Vagina (tissue), 2 donors: Measurements from ENCODE around the gene VPS45. TPM values are rescaled to one million over a fixed set of nuclear protein-coding genes. Genes with fewer than 3 reads are reported as not detected.

Source experiments
- DNase-seq, 2 donors: peaks; one replicate each; pipeline ENCODE4 v3.0.0-alpha.2; 2017; ENCODE audit errors: extremely low spot score in 2 of 2
- H3K27ac ChIP-seq: fragments of 200-600 bp; sonication (generic); one replicate; pipeline ENCODE4 v1.5.1; 2019
- H3K27me3 ChIP-seq: fragments of 200-600 bp; sonication (generic); one replicate; pipeline ENCODE4 v1.5.1; 2019
- H3K36me3 ChIP-seq, 2 donors: fragments of 200-600 bp; sonication (generic); one replicate each; pipeline ENCODE4 v1.5.1; 2017 to 2019
- H3K4me1 ChIP-seq: fragments of 200-600 bp; sonication (generic); one replicate; pipeline ENCODE4 v1.5.1; 2019
- H3K4me3 ChIP-seq, 2 donors: fragments of 200-600 bp; sonication (generic); 1 replicate in 1 of 2; 2 replicates in 1 of 2; pipeline ENCODE4 v1.5.1; 2016 to 2019
- H3K9me3 ChIP-seq: fragments of 200-600 bp; sonication (generic); one replicate; pipeline ENCODE4 v1.5.1; 2019
- CTCF ChIP-seq, 3 experiments: fragments of 450-650 bp in 2 of 3; fragments of 200-600 bp in 1 of 3; sonication (generic) in 1 of 3; IDR thresholded peaks; one replicate each; pipeline ENCODE4 v1.5.1; 2017 to 2019; ENCODE audit warnings: antibody characterized with exemption in 3 of 3, mild to moderate bottlenecking in 2 of 3, moderate library complexity in 2 of 3
- POLR2A ChIP-seq, 2 donors: fragments of 450-650 bp; IDR thresholded peaks; one replicate each; pipeline ENCODE4 v1.6.1; 2017; ENCODE audit warnings: antibody characterized with exemption in 2 of 2, mild to moderate bottlenecking in 2 of 2, moderate library complexity in 2 of 2
- POLR2AphosphoS5 ChIP-seq, 2 donors: sonication (generic); formaldehyde crosslinking; IDR thresholded peaks; one replicate each; pipeline ENCODE4 v1.9.0; 2017; ENCODE audit warnings: antibody characterized with exemption in 2 of 2, mild to moderate bottlenecking in 2 of 2, low read depth in 1 of 2; ENCODE audit not compliant: insufficient read depth in 1 of 2
- intact Hi-C: fragments of 100-400 bp; cut with DNase I; formaldehyde crosslinking; loops from one replicate; pipeline ENCODE4 v1.15.1; 2023
- total RNA-seq: library from RNA; depleted of rRNA; stranded (reverse); fragments of >200 nt; gene quantifications from one replicate; pipeline ENCODE4 v1.2.3, GENCODE V29; 2016

Gene VPS45
- total RNA-seq, 1 donor from 2014 or later = 32.2 TPM

- Histone ChIP-seq H3K4me3 (no peak overlapping the region), H3K4me1 (peaks cover 33% of the 10 kb centered on the region), H3K27ac (peak overlapping the region; percentile 95), H3K27me3 (no peaks in the 10 kb centered on the region), H3K36me3 (no peaks in the 10 kb centered on the region), H3K9me3 (no peaks in the 10 kb centered on the region)
- no peak for DNase-seq
- intact Hi-C loops = loop anchor here (5.0 to 10.0 kb wide), 2 partner anchors 97 to 200 kb away; partner anchors contain the start of gene VPS45
- TF ChIP-seq CTCF (IDR thresholded peaks at IDR 0.05) = no peak
- no peak for TF ChIP-seq POLR2A (IDR thresholded peaks at IDR 0.05)
- no peak for TF ChIP-seq POLR2AphosphoS5 (IDR thresholded peaks at IDR 0.05; ENCODE audit: insufficient read depth in 1 of 2, low read depth in 1 of 2)
These were observed 97.2 kb downstream of the VPS45 start for GRCh38 chr1:150164779-150165178.

DNA sequence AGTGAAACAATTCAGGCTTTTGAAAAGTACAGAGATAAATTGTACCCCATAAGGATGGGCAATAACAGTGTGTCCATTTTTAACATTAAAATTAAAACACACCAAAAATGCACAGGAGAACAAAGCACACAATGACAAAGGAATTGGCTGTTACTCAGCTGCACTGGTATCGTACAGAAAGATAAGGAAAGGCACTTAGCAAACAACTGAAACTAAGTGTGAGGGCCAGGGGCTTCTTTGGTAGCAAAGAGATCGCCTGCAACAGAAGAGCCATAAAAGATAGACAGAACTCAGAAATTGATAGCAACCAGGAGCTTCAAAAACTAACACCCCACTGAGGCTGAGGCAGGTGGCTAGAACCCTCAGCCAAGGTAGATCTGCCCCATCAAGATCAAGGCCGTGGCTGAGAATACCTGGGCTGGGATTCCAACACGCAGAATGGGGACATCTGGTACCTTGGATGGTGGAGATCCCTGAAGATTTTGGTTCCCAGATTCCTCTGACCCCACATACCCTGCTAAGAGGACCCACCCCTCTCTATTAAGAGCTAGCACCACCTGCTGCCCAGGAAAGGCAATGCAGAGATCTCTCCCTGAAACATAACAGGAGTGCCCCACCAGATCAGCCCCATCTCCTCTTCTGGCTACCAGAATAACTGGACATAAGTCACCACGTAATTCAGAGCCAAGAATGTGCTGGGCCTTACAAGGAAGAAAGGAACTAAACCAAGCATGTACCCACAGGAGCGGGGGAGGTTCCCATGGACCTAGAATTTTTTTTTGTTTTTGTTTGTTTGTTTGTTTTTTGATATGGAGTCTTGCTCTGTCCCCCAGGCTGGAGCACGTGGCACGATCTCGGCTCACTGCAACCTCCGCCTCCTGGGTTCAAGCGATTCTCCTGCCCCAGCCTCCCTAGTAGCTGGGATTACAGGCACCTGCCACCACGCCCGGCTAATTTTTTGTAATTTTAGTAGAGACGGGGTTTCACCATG lies 98.3 kb downstream of the VPS45 start:
- TF ChIP-seq CTCF (IDR thresholded peaks at IDR 0.05) = no peak
- no peak for TF ChIP-seq POLR2A (IDR thresholded peaks at IDR 0.05)
- Histone ChIP-seq H3K36me3 (no peaks in the 10 kb centered on the region), H3K4me3 (no peak overlapping the region), H3K27ac (no peak overlapping the region), H3K9me3 (no peaks in the 10 kb centered on the region), H3K4me1 (peaks cover 27% of the 10 kb centered on the region), H3K27me3 (no peaks in the 10 kb centered on the region)
- DNase-seq = no peak
- intact Hi-C loops = loop anchor here (5.0 to 10.0 kb wide), 2 partner anchors 99 to 201 kb away; partner anchors contain the start of gene VPS45

DNA sequence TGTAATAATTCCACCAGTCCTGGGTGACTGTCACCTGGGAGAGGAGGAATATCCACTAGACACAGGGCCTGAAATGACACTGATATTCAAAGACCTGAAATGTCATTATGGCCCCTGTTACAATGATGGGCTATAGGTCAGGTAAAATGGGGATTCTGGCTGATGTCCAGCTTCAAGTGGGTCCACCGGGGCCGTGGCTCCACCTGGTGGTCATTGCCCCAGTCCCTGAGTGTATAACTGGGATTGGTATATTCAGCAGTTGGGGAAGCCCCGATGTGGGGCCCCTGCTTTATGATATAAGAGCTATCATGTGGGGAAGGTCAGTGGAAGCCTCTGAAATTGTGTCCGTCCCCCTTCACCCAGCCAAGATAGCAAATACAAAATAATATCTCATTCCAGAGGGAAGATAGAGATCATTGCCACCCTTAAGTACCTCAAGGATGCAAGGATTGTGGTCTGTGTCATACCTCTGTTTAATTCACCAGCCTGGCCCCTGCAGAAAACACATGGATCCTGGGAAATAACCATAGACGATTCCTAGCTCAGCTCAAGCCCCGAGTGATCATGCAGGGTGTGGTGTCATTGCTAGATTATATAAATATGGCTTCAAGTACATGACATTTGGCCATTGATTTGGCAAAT lies 101.5 kb downstream of the VPS45 start:
- TF ChIP-seq POLR2A (IDR thresholded peaks at IDR 0.05) (no peak), CTCF (IDR thresholded peaks at IDR 0.05) (peak; percentile 57 to 70 (median 67))
- Histone ChIP-seq H3K4me1 (no peaks in the 10 kb centered on the region), H3K4me3 (no peak overlapping the region), H3K36me3 (no peaks in the 10 kb centered on the region), H3K9me3 (no peaks in the 10 kb centered on the region), H3K27me3 (no peaks in the 10 kb centered on the region), H3K27ac (no peak overlapping the region)
- intact Hi-C loops = loop anchor here (5.0 to 10.0 kb wide), 2 partner anchors 102 to 204 kb away; partner anchors contain the start of gene VPS45
- DNase-seq = no peak

DNA sequence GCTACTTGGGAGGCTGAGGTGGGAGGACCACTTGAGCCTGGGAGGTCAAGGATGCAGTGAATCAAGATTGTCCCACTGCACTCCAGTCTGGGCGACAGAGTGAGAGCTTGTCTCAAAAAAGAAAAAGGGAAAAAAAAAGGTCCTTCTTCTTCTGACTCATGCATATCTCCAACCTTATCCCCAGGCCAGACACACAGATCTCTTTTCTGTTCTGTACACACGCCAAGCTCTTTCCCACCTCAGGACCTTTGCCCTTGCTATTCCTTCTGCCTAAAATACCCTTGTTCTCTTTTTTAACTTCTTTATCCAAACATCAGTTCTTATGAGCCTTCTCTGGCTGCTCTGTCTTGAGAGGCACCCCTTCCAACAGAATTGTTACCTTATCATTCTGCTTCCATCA lies 104.2 kb downstream of the VPS45 start:
- no peaks in the 10 kb centered on the region for H3K36me3 ChIP-seq
- no peaks in the 10 kb centered on the region for H3K9me3 ChIP-seq
- no peak for DNase-seq
- H3K27me3 ChIP-seq = no peaks in the 10 kb centered on the region
- intact Hi-C loops = no loop called here
- TF ChIP-seq CTCF (IDR thresholded peaks at IDR 0.05) (no peak), POLR2AphosphoS5 (IDR thresholded peaks at IDR 0.05; ENCODE audit: insufficient read depth in 1 of 2, low read depth in 1 of 2) (no peak), POLR2A (IDR thresholded peaks at IDR 0.05) (no peak)
- H3K27ac ChIP-seq = no peak overlapping the region
- no peaks in the 10 kb centered on the region for H3K4me1 ChIP-seq
- H3K4me3 ChIP-seq = no peak overlapping the region
